NCI-H82 treated with DMSO at 0.1 percent for 48 hours (cell line): ENCODE data around the gene PPIH.
"Not testable (repeated sequence)": the region's sequence is repeated elsewhere in the genome, so short reads cannot be mapped to it uniquely, and the experiment has no call there.

Source experiments
- DNase-seq: peaks from one replicate; lab custom pipeline; 2025; ENCODE audit not compliant: unreplicated experiment; lab: John Stamatoyannopoulos, UW

PPIH gene

GRCh38 chr1:42681741-42682483 lies 23.7 kb downstream of the PPIH start, which contains the start of gene YBX1:
Gene YBX1, plus strand, starts transcription at chr1:42682418. Its CDS starts 148 bp downstream, at chr1:42682566.
- peak; percentile 99 for DNase-seq

DNA sequence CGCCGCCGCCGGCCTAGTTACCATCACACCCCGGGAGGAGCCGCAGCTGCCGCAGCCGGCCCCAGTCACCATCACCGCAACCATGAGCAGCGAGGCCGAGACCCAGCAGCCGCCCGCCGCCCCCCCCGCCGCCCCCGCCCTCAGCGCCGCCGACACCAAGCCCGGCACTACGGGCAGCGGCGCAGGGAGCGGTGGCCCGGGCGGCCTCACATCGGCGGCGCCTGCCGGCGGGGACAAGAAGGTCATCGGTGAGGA lies 24.2 kb downstream of the PPIH start:
- DNase-seq: not testable (repeated sequence)

DNA sequence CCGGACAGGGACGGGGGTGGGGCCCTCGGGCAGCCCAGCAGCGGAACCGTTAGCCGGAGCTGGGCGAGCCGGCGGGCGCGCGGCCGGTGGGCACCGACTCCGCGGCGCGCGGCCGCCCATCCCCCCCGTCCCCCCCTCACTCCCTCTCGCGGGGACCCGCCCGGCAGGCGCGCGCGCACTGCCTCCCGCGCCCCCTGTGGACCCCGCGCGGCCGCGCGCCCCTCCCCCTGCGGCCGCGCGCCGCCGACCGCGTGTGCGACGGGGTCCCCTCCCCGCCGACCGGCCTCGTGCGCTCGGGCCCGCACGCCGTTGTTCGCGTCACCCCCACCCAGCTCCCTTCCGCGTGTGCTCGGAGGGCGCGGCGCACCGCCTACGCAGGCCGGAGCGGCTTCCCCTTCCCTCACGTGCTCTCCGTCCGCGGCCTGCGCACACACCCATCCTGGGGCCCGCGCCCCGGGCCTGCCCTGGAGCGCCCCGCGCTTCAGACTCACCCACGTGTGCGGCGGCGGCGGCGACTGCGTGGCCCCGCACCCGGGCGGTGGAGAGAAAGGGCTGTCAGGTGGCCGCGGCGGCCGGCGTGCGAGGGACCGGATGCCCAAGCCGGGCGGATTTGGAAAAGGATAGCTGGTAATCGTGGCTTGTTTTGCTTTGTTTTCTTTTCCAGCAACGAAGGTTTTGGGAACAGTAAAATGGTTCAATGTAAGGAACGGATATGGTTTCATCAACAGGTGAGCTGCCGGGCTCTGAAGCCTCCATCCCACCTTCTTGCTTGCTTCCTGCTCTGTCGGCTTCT lies 24.7 kb downstream of the PPIH start:
- DNase-seq: no peak

DNA sequence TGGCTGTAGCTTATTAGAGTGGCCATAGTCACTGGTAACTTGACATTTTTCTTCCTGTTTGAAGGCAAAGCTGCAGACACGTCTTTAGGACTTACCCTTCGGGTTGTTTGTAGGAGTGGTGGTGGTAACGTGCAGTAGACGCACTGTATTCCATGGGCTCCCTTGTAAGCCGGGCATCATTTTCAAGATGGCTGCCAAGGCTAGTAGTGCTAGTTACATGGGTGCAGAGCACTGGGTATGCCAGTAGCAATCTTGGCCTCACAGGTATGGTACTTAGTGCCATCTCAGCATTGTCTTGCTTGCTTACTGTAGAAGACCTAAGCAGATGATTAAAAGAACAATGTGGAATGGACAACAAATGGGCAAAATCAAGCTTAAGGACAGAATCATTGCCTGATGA lies 25.9 kb downstream of the PPIH start:
- DNase-seq: no peak

GRCh38 chr1:42686418-42686817 lies 28.2 kb downstream of the PPIH start:
- DNase-seq: no peak

DNA sequence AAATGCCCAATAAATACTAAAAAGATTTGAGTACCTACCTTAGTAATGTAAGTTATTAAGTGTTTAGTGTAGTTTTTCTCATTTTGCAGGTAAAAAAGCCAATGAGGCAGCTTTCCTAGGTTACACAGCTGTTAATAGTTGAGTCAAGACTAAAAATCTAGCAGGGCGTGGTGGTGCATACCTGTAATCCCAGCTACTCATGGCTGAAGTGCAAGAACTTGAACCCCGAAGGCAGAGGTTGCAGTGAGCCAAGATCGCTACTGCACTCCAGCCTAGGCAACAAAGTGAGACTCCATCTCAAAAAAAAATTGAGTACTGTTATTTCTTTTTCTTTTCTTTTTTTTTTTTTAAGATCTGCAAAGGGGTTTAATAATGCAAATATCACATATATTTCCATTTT lies 31.7 kb downstream of the PPIH start:
- no peak for DNase-seq

DNA sequence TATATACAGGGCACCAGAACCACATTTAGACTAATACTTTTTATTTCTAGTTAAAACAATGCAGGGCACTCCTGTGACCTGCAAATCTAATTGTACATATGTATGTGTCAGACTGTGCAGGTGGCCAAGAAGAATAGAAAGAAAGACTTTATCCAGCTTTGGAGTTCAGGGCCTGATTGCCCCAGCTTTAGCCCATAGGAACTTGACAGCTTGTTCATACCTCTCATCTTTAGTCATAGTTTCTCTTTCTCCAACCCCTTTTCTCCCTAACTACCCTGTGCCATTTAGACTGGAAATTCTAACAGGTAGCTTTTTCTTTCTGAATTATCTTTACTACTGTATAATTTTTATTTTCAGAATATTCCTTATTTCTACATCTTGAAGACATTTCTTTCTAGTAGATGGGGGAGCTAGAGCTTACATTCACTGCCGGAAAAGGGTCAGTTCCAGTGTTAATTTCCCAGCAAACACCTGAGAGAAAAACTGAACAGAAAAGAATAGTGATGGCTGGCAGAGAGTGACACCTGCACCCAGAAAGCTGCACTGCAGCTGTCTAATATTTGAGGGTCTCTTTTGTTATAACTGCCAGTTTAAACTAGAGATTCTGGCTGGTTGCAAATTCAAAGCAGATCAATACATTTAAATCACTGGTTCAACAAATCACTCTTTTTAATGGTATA lies 32.4 kb downstream of the PPIH start:
- no peak for DNase-seq

DNA sequence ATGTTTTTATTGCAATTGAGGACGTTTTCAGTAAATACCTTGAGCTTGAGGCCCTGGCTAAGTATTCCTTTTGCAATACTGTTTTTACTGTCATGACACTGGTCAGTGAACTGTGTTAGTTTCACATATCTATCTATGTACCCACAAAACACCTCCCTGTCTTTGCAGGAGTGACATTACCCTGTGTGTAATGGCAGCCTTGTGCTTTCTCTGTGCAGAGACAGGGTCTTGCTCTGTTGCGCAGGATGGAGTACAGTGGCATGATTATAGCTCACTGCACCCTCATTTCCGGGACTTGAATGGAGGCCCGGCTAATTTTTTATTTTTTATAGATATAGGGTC lies 32.9 kb downstream of the PPIH start:
- DNase-seq: no peak

DNA sequence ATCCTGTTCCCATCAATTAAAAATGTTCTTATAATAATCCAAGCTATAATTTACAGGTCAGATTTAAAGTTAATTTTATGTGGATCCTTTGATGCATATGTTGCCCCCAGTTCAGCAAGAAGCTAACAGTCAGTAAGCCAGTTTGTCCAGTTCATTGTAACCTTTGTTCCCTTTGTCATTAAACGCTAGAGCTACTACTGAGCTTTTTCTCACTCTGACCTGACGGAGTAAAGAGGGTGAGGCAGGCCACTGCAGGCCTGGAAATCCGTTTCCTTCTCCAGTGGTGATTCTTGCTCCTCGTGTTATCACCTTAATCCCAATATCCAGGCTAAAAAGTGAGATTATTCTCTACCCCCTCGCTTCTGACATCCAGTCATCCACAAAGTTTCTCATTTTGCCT lies 34.2 kb downstream of the PPIH start:
- DNase-seq: no peak

GRCh38 chr1:42692911-42693310 lies 34.7 kb downstream of the PPIH start:
- no peak for DNase-seq

GRCh38 chr1:42698081-42698813 lies 40.0 kb downstream of the PPIH start:
- no peak for DNase-seq

DNA sequence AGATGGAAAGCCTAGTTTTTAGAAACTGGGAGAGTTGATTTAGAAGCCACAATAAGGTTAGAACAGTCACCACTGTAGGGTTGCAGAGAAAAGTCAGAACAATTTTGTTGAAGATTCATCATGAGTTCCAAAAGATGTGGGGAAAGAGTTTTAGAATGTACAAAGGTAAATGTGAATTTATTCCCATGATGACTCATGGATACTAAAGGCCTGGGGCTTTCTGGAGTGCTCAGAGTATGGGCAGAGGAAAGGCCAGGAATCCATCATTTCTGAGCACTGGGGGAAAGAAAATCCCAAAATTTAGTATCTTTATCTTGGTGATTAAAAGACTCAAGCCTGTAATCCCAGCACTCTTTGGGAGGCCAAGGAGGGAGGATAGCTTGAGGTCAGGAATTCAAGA lies 41.8 kb downstream of the PPIH start:
- no peak for DNase-seq

DNA sequence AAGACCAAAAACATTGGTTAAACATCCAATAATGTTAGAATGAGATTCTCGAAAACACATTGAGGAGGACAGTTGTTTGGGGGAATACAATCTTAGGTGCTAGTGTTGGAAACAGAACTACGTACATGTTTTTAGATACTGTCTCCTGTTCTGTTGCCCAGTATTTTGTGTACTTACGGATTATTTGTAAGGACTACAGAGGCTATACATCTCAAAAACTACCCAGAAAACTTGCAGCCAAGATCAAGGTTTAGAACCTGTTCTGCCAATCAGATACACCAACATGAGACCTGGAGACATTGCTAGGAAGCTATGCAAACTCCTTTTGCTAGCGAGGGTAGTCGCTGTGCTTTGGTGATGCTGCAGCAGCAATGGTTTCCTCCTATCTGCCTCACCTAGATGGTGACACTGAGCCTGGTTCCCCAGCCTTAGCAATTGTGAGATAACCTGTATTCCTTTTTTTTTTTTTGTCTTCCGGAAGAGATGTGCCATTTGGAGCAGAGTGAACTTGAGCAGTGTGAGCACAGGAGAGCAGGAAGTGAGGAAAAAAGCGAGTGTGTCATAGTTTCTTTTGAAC lies 45.8 kb downstream of the PPIH start:
- DNase-seq: no peak

- DNase-seq: not testable (repeated sequence)
Observed at GRCh38 chr1:42712808-42713207, 54.6 kb downstream of the PPIH start.

DNA sequence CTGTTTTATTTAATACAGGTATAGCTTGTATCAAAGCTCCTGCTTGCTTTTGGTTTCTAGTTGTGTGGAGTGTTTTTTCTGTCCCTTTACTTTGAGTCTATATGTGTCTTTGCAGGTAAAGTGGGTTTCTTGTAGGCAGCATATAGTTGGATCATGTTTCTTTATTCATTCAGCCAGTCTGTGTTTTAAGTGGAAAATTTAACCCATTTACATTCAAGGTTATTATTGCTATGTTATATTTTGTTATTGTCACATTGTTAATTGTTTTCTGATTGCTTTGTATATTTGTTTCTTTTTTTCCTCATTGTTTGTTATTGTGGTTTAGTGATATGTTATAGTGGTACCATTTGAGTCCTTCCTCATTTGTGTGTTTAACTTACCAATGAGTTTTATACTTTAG lies 55.1 kb downstream of the PPIH start:
- no peak for DNase-seq

DNA sequence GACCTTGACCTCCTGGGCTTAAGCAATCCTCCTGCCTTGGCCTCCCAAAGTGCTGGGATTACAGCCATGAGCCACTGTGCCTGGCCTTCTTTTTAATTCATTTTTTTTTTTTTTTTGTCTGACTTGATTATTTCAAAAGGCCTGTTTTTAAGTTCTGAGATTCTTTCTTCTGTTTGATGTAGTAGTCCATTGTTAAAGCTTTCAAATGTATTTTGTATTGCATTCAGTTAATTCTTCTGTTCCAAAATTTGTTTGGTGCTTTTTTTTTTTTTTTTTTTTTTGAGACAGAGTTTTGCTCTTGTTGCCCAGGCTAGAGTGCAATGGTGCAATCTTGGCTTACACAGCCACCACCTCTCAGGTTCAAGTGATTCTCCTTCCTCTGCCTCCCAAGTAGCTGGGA lies 56.2 kb downstream of the PPIH start:
- not testable (repeated sequence) for DNase-seq

GRCh38 chr1:42720868-42721267 lies 62.6 kb downstream of the PPIH start:
- DNase-seq: no peak

DNA sequence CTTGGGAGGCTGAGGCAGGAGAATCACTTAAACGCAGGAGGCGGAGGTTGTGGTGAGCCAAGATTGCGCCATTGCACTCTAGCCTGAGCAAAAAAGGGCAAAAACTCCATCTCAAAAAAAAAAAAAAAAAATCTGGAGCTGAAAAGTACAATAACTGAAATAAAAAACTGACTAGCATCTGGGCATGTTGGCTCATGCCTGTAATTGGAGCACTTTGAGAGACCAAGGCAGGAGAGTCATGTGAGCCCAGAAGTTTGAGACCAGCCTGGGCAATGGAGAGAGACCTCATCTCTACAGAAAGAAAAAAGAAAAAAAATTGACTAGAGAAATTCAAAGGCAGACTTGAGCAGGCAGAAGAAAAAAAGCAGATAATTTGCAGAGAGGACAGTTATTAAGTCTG lies 63.7 kb downstream of the PPIH start:
- no peak for DNase-seq

GRCh38 chr1:42722403-42722802 lies 64.2 kb downstream of the PPIH start:
- not testable (repeated sequence) for DNase-seq

GRCh38 chr1:42723511-42723910 lies 65.3 kb downstream of the PPIH start:
- DNase-seq: no peak

GRCh38 chr1:42725820-42726219 lies 67.6 kb downstream of the PPIH start:
- not testable (repeated sequence) for DNase-seq
